HG03066 (cell line): ENCODE data around the gene MYH16.
"Not testable (repeated sequence)": the region's sequence is repeated elsewhere in the genome, so short reads cannot be mapped to it uniquely, and the experiment has no call there.

Source experiments
- ATAC-seq: cut with Tn5 transposase; IDR thresholded peaks from one replicate; pipeline ENCODE4 v1.9.1; 2021; ENCODE audit warnings: low read depth; ENCODE audit not compliant: unreplicated experiment

MYH16 gene

DNA sequence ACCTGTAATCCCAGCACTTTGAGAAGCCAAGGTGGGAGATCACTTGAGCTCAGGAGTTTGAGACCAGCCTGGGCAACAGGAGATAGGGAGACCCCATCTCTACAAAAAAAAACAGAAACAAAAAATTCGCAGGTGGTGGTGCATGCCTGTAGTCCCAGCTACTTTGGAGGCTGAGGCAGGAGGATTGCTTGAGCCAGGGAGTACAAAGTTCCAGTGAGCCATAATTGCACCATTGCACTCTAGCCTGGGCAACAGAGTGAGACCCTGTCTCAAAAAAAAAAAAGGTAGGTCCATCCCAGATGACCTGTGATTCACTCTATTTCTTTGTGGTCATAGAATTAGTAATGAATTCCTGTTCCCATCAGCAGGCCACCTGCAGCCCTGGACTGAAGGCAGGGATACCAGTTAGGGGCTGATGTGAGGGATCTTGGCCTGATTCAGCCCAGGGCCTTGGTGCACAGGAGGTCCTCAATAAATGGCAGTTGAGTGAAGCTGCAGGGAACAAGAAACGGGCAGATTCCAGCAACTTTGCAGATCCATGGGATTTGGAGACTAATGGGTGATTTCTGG, at the start of gene MYH16:
TSS of gene MYH16 (plus strand) at position 364 of the 570 bp plus-strand sequence.
- no peak for ATAC-seq

DNA sequence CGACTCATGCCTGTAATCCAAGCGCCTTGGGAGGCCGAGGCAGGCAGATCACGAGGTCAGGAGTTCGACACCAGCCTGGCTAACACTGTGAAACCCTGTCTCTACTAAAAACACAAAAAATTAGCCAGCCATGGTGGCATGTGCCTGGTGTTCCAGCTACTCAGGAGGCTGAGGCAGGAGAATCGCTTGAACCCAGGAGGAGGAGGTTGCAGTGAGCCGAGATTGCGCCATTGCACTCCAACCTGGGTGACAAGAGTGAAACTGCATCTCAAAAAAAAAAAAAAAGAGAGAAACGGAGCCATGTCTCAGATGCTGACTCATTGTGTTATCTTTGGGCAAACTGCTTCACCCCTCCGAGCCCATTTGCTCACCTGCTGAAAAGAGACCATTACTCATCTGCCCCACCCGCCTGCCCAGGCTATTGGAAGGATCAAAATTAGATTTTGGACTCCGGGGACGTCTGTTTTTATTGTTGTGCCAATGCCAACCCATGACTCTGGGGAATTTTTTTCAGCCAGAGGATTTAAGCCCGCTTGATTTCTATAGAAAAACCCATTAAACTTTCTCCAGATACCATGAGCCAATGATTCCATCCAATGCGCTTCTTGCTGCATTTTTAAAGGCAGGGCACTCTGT, 48.3 kb upstream of the MYH16 start:
- ATAC-seq, result not testable (repeated sequence)

DNA sequence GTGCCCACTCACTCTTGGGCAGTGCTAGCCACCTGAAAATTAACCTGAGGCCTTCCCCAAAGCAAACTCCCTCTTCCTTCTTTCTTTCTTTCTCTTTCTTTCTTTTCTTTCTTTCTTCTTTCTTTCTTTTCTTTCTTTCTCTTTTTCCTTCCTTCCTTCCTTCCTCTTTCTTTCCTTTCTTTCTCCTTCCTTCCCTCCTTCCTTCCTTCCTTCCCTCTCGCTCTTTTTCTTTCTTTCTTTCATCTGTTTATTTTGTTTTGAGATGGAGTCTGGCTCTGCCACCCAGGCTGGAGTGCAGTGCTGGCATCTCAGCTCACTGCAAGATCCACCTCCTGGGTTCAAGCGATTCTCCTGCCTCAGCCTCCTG, 47.8 kb upstream of the MYH16 start:
- ATAC-seq, result no peak

DNA sequence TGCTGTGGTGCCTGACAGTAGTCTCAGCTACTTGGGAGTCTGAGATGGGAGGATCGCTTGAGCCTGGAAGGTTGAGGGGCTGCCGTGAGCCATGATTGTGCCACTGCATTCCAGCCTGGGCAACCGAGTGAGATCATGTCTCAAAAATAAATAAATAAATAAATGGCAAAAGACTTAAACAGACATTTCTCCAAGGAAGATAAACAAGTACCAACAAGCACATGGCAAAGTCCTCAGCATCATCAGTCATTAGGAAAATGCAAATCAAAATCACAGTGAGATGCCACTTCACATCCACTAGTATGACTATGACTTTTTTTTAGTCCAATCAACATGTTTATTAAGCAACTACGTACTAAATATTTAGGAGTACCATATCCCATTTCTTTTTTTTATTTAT, 43.4 kb upstream of the MYH16 start:
- ATAC-seq, result no peak

DNA sequence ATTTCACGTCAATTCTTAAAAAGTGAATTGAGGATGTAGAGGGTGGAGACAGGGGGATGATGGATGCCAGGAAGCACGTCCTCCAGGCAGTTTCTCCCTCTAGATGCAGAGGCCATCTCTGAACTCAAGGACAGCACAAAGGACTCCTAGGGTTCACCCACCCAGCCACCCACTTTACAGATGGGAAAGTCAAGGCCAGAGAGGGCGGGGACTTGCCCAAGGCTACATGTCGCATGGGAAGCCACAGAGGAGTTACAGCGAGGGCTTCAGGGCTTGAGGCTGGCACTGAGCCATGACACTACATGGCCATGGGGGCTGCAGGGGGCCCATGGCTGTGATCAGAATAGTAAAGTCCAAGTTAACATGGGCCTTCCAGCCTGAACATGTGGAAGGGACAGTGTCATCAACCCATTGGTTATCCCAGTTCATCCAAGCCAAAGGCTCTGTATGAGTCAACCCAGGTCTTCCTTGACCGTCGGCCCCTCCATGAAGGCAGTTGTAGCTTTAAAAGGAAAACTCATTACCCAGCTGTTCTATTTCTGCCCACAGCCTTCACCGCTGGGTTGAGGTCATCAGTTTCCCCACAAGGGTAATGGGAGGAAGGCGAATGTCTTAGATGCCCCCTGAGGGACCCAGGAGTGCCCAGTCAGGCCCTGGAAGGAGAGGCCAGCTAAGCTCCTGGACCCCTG, 40.4 kb upstream of the MYH16 start:
- ATAC-seq, result no peak

DNA sequence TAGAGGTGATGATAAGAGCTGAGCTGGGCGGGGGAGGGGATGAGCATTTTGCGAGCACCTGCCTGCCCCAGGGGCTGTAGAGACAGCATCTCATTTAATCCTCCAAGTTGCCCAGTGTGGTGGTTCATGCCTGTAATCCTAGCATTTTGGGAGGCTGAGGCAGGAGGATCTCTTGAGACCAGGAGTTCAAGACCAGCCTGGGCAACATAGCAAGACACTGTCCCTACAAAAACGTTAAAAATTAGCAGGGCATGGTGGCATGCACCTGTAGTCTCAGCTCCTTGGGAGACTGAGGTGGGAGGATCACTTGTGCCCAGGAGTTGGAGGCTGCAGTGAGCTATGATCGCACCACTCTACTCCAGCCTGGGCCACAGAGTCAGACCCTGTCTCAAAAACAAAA, 39.7 kb upstream of the MYH16 start:
- ATAC-seq, result not testable (repeated sequence)

DNA sequence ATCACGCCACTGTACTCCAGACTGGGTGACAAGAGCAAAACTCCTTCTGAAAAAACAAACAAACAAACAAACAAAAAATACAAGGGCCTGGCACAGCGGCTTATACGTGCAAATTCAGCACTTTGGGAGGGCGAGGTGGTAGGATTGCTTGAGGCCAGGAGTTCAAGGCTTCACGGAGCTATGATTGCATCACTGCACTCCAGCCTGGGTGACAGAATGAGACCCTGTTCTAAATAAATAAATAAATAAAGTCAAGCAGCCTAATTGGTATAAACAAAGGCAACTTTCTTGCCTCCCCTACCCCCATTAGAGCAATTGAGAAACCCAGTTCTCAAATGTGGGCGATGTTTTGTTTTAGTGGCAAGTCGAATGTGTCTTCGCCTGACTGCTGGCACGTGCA, 38.5 kb upstream of the MYH16 start:
- no peak for ATAC-seq

DNA sequence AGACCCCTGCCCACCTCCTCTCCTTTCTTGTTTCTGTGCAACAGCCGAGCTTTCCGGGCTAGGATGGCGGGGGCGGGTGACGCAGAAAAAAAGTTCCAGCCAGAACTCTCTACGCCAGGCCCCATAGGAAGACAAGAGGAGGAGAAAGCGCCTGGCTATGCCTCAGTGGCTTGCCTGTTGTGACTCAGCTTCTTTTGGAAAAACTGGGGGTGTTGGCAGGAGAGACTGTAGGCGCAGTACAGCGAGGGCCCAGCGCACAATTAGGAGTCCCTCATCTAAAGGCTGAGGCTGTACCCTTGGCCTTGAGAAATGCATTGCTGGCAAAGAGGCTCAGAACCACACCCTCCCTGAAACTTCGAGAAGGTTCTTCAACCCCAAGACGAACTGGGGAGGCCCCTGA, 36.7 kb upstream of the MYH16 start:
- ATAC-seq, result no peak

DNA sequence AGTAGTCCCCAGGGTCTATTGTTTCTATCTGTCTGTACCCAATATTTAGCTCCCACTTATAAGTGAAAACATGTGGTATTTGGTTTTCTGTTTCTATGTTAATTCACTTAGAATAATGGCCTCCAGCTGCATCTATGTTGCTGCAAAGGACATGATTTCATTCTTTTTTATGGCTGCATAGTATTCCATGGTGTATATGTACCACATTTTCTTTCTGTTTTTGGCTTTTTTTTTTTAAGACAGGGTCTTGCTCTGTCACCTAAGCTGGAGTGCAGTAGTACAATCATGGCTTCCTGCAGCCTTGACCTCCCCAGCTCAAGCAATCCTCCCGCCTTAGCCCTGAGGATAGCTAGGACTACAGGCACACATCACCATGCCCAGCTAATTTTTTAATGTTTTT, 34.8 kb upstream of the MYH16 start:
- not testable (repeated sequence) for ATAC-seq

DNA sequence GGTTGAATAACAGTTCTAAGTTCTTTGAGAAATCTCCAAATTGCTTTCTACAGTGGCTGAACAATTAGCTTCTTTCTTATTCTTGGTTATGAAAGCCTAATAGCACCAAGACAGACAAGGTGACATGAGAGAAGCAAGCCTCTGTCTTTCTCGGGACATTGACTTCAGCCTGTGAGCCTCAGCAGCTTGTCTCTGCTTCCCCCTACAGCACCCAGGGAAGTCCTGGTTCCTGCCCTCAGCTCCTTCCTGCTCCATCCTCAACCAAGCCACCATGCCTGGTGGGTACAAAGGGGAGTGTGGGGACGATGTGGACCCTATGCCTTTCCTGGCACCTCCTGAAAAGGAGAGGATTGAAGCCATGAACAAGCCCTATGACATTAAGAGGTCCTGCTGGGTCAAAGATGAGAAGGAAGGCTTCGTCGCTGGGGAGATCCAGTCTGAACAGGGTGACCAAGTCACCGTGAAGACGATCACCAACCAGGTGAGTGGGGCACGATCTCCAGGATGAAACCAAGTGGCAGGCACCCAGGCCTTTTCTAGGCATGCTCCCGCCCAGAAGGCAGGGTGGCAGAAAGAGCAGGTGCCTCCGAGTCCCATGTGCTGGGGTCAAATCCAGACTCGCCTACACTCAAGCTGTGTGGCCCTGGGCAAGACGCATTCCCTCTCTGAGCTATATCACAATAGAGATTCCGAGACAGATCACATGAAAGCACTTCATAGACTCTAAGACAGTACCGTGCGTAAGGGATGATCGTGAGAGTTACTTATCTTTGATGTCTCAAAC, 33.9 kb upstream of the MYH16 start:
- no peak for ATAC-seq

DNA sequence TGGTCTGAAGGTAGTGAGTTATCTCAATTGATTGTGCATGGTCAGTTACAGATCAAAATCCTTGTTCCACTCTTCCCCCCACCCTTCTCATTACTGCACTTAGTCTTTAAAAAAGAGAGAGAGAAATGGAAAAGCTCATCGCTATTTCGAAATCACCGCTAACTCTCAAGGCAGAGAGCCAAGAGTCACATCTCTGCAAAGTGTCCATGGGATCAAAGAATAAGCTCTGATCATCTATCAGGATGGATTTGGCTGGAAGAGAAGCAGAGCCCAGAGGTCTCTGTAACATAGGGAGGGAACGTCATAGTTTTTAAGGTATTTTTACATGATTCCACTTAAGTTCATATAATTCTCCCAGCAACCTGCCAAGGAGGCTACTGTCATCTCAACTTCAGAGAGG, 30.0 kb upstream of the MYH16 start:
- no peak for ATAC-seq

DNA sequence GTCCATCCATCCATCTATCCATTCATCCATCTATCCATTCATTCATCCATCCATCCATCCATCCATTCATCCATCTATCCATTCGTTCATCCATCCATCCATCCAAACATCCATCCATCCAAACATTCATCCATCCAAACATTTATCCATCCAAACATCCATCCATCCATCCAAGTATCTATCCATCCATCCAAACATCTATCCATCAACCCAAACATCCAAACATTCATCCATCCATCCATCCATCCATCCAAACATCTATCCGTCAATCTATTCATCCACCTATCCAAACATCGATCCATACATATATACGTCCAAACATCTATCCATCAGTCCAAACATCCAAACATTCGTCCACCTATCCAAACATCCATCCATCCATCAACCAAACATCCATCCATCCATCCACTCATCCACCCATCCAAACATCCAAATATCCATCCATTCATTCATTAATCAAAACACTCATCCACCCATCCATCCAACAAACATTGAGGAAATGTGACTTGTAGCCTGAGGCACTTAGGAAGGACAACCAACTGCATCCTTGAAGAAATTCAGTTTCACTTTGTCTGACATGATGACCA, 28.8 kb upstream of the MYH16 start:
- ATAC-seq, result no peak

DNA sequence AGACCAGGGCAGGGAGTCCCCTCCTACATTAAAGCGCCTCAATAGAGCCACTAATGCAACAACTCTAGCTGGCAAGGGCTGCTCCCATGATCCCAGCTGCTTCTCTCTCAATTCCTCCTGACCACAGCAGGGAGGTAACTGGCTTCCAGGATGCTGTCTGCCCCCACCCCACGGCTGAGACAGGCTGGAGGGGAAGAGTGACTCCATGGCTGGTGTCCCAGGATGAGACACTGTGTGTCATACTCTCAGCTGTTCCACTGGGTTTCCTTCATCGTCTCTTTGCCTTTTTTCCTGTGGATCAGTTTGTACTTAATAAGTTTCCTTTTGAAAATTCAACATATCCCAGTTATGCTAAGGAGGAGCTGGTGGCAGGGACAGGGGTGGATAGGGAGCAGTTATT, 27.7 kb upstream of the MYH16 start:
- no peak for ATAC-seq

DNA sequence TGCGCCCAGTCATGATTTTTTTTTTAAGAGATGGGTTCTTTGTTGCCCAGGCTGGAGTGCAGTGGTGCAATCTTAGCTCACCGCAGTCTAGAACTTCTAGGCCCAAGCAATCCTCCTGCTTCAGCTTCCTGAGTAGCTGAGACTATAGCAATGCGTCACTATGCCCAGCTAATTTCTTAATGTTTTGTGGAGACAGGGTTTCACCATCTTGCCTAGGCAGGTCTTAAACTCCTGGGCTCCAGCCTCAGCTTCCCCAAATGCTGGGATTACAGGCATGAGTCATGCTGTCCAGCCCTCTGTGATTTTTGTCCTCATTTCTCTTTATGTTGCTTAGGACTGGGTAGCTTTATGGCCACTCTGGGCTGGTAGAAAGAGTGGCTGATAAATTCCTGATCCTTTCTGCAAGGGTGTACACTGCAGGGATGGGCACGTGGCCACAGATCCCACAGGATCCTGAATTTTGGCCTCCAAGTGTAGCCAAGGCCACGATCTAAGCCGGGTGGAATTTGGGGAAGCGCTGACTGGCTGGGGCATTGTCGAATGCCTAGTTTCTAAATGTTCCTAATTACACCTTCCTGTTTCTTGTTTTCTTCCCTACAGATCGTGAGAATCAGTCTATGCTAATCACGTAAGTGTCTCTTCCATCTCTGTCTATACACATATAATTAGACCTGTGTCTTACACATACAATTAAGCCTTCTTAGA, 24.1 kb upstream of the MYH16 start:
- ATAC-seq, result no peak

DNA sequence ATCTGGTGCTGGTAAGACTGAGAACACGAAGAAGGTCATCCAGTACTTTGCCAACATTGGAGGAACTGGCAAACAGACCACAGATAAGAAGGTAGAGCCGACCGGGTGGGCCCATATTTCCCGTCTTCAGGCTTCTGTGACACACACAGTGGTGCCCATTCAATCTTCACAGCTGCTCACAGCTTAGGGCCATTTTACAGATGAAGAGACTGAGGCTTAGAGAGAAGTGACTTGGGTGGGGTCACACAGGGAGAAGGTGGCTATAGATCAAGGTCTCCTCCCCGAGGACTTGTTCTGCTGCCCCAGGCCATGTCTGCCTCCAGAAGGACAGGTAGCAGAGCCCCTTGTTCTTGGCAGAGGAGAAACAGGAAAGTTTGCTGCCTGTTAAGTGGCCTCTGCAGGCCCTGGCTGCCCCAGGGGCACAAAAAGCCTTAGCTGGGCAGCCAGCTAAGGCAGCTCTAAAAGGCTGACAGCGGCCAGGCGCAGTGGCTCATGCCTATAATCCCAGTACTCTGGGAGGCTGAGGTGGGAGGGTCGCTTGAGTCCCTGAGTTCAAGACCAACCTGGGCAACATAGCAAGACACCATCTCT, 22.6 kb upstream of the MYH16 start:
- no peak for ATAC-seq

DNA sequence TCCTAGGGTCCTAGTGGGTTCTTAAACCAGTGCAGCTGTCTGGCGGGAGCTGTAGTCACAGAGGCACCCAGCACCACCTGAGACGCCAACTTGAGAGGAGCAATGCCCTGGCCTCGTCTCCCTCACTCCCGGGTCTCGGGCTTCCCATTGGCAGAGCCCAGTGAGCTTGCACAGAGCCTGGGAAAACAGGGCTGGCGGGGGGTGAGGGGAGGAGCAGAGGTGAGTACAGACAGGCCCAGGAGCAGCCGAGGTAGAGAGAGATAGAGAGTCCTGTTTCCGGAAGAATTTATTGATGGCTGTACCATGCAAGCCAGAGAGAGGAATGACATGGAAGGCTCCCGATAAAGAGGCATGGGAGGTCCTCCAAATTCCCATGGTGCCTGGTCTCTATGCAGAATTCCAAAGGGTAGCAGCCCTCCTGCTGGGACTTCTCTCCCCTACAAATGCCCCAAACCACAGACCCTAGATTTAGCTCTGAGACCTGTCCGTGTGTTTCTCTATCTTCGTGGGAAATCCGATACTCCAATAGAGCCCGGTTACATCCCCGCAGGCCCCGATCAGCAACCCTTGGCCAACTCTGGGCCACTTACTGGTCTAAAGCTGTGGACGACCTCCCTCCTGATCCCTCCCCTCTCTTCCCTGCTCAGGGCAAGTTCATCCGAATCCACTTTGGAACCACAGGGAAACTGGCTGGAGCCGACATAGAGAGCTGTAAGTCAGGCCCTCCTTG, 20.3 kb upstream of the MYH16 start:
- no peak for ATAC-seq

DNA sequence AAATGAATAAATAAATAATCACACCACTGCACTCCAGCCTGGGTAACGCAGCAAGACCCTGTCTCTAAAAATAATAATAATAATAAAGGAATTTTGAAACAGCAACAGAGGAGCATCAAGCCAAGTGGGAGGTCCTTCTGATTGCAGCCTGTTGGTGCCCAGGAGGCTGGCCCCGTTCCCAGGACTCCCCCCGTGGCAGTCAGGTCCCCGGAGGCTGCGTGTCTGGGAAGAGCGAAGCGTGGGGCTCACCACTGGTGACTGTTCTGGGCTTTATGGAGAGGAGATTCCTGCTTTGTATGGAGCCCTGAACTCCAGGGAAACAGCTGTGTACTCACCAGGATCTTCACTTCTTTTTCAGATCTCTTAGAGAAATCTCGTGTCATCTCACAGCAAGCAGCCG, 19.3 kb upstream of the MYH16 start:
- no peak for ATAC-seq

DNA sequence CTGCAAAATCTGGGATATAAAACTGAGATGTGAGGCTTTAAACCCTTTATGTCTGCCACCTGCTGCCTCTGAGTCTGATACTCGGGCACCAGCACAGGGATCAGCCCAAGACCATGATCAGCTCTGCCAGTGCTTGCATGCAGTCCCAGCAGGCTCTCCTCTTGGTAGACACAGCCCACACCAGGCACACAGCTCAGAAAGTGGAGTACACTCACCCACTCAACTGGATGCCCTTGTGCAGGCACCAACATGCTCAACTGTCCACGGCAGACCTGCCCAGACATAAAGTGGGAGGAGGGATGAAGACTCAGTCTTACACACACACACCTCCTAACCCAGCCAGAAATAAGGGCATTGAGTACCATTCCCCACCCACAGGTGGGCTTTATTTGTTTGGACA, 18.2 kb upstream of the MYH16 start:
- no peak for ATAC-seq

DNA sequence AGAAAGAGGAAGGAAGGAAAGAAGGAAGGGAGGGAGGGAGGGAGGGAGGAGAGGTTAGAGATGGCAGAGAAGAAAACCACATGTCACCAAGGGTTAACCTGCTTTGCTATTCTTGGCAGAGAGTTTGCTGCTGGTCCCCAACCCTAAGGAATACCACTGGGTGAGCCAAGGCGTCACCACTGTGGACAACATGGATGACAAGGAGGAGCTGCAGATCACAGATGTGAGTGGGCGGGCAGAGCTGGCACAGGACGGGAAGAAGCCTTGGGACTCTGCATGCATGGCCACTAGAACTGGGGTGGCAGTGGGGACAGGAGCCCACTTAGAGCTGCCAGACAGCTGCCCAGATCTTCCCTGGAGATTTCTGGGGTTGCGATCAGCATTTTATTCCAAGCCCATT, 17.2 kb upstream of the MYH16 start:
- ATAC-seq, result no peak

DNA sequence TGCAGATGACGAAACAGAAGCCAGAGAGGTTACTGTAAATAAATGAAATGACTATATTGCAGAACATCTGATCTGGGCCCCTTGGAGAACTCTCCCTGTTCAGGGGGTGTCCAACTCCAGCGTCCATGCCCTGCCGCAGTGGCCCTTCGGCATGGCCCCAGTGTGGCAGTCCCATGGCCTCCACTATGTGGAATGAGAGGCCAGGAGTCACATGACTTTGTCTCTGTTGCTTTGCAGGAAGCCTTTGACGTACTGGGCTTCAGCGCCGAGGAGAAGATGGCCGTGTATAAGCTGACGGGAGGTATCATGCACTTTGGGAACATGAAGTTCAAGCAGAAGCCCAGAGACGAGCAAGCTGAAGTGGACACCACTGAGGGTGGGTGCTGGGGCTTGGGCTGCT, 15.6 kb upstream of the MYH16 start:
- no peak for ATAC-seq
